CD8-positive, alpha-beta memory T cell (primary cell): ENCODE measurements around the gene NTM. TPM values are rescaled to one million over a fixed set of nuclear protein-coding genes. Genes with fewer than 3 reads are reported as not detected.

Source experiments
- CTCF ChIA-PET: fragments of 350-600 bp; sonication (Branson Sonifier 250); formaldehyde crosslinking; loops from one replicate; lab custom pipeline; 2021; ENCODE audit warnings: antibody characterized with exemption; lab: Charles Lee
- POLR2A ChIA-PET: fragments of 350-600 bp; sonication (Branson Sonifier 250); formaldehyde crosslinking; loops from one replicate; lab custom pipeline; 2021; ENCODE audit warnings: antibody characterized with exemption; lab: Charles Lee
- DNase-seq, 5 donors: peaks; one replicate each; pipeline versions ENCODE4 v3.0.0 to v3.0.0-alpha.2; 2020 to 2022; ENCODE audit warnings: mixed read lengths in 1 of 5
- H3K27ac ChIP-seq: one replicate; pipeline ENCODE4 v1.7.0; 2013; ENCODE audit warnings: low read depth, mild to moderate bottlenecking, low read length, moderate library complexity
- H3K27me3 ChIP-seq: 2 replicates; pipeline ENCODE4 v1.7.0; 2013; ENCODE audit warnings: low read length, mild to moderate bottlenecking; ENCODE audit not compliant: insufficient read depth, poor library complexity, severe bottlenecking
- H3K36me3 ChIP-seq: 2 replicates; pipeline ENCODE4 v1.7.0; 2013; ENCODE audit warnings: mild to moderate bottlenecking, low read length, moderate library complexity; ENCODE audit not compliant: insufficient read depth
- H3K4me1 ChIP-seq: 2 replicates; pipeline ENCODE4 v1.7.0; 2013; ENCODE audit warnings: mild to moderate bottlenecking, low read length, moderate library complexity; ENCODE audit not compliant: insufficient read depth
- H3K4me3 ChIP-seq: 2 replicates; pipeline ENCODE4 v1.7.0; 2013; ENCODE audit warnings: mild to moderate bottlenecking, low read length
- H3K9me3 ChIP-seq: 2 replicates; pipeline ENCODE4 v1.7.0; 2013; ENCODE audit warnings: mild to moderate bottlenecking, low read length
- H3K27ac Mint-ChIP-seq, 8 donors: one replicate each; pipeline ENCODE4 v1.8.0; 2020 to 2021; ENCODE audit warnings: mixed read lengths in 8 of 8, mild to moderate bottlenecking in 6 of 8, inconsistent platforms in 3 of 8, moderate library complexity in 3 of 8
- H3K27me3 Mint-ChIP-seq, 2 donors: one replicate each; pipeline ENCODE4 v1.8.0; 2020 to 2021; ENCODE audit warnings: mixed read lengths in 2 of 2, mild to moderate bottlenecking in 1 of 2, moderate library complexity in 1 of 2
- H3K36me3 Mint-ChIP-seq, 3 donors: one replicate each; pipeline ENCODE4 v1.8.0; 2020 to 2021; ENCODE audit warnings: mixed read lengths in 3 of 3, inconsistent platforms in 1 of 3, mild to moderate bottlenecking in 1 of 3
- H3K4me1 Mint-ChIP-seq, 3 donors: one replicate each; pipeline ENCODE4 v1.8.0; 2020 to 2021; ENCODE audit warnings: mixed read lengths in 3 of 3, inconsistent platforms in 1 of 3, mild to moderate bottlenecking in 1 of 3
- H3K4me3 Mint-ChIP-seq, 7 donors: one replicate each; pipeline ENCODE4 v1.8.0; 2020 to 2021; ENCODE audit warnings: mixed read lengths in 7 of 7, mild to moderate bottlenecking in 6 of 7, moderate library complexity in 4 of 7, inconsistent platforms in 2 of 7
- H3K9me3 Mint-ChIP-seq, 5 donors: one replicate each; pipeline ENCODE4 v1.8.0; 2020 to 2022; ENCODE audit warnings: mixed read lengths in 5 of 5, mild to moderate bottlenecking in 3 of 5, moderate library complexity in 2 of 5, inconsistent platforms in 1 of 5
- polyA plus RNA-seq: library from polyadenylated mRNA; unstranded; fragments of 300-500 nt; fragmentation: Illumina TruSeq; gene quantifications from one replicate; pipeline ENCODE4 v1.2.3, GENCODE V29; 2021
- total RNA-seq, 2 experiments: library from RNA; stranded (reverse); gene quantifications; one replicate each; pipeline ENCODE4 v1.2.3, GENCODE V29; 2021

The NTM gene
- total and polyA plus RNA-seq, 3 experiments from 2014 or later = not detected

DNA sequence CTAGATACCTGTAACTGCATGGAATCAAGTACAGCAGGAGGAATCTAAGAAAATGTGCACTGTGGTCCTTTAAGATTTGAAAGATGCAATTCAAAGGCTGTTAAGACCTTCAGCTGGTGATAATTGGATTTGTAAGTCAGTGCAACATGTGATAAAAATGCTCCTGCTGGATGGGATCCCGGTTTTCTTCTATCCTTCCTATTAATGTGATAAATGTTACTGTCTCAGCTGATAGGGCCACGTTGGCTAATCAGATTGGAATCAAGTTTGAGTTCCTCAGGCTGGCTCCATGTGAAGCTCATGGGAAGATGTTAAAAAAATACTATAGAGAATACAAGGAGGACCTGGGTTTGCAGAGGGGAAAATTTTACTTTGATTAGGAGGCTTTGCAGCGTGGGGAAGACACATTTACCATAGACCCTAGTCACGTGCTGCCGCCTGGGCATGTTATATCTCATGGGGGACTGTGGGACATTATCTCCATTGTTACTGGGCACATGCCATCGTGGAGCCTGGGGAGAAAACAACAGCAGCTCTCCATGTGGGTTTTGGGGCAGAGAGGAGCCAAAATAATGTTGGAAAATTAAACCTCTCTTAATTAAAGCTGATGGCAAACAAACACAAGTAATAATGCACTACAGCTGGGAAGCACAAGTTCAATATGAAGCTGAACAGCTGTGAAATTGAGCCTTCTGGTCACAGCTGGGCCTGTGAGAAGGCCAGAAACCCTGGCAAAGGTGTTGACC, 652.5 kb downstream of the NTM start:
- Mint-ChIP-seq H3K4me3 (no peak overlapping the region), H3K27ac (no peak overlapping the region), H3K4me1 (no peaks in the 10 kb centered on the region), H3K9me3 (peaks cover 4 to 23% (median 13%) of the 10 kb centered on the region in 5 donors), H3K27me3 (peaks cover 0 to 1% of the 10 kb centered on the region in 2 donors), H3K36me3 (no peaks in the 10 kb centered on the region)
- no peak overlapping the region for H3K4me3 ChIP-seq
- no peaks in the 10 kb centered on the region for H3K27me3 ChIP-seq
- POLR2A ChIA-PET = no interaction called here
- CTCF ChIA-PET = no interaction called here
- H3K36me3 ChIP-seq = no peaks in the 10 kb centered on the region
- no peaks in the 10 kb centered on the region for H3K4me1 ChIP-seq
- no peak overlapping the region for H3K27ac ChIP-seq
- H3K9me3 ChIP-seq = no peaks in the 10 kb centered on the region
- no peak for DNase-seq

DNA sequence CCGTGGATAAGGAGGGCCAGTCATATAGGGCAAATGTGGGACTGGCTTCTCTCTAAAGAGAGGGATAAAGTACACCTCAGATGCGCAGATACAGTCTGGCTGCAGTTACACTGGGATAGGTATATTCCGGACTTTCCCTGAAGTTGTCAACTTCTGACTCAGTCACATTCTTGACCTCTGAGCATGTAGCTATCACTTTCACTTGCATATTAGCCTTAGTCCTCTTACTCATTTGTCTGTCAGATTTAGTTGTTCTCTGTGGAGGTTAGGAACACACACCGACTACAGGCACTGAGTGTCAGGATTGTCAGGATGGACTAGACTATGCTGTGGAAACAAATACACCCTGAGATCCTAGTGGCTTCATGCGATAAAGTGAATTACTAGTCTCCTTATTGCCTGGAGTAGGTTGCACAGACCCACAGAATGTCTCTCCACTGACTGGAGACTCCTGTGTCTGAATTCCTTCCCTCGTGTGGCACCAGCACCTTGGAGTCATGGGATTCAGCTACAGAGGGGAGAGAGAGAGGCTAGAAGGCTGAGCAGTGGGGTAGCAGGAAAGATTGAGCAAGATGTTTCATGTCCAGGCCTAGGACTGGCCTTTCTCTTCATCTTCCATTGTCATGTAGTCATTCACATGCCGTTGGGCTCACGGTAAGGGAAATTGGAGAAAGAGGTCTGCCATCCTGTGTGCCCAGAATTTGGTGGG, 654.3 kb downstream of the NTM start:
- H3K4me3 ChIP-seq = no peak overlapping the region
- H3K27ac ChIP-seq = no peak overlapping the region
- no peak for DNase-seq
- no peaks in the 10 kb centered on the region for H3K36me3 Mint-ChIP-seq
- no peak overlapping the region for H3K4me3 Mint-ChIP-seq
- no peaks in the 10 kb centered on the region for H3K27me3 ChIP-seq
- ChIA-PET CTCF (no interaction called here), POLR2A (no interaction called here)
- no peaks in the 10 kb centered on the region for H3K4me1 Mint-ChIP-seq
- no peaks in the 10 kb centered on the region for H3K9me3 ChIP-seq
- H3K27me3 Mint-ChIP-seq = peaks cover 0 to 1% of the 10 kb centered on the region in 2 donors
- H3K27ac Mint-ChIP-seq = no peak overlapping the region
- H3K9me3 Mint-ChIP-seq = peaks cover 4 to 25% (median 11%) of the 10 kb centered on the region in 5 donors
- H3K36me3 ChIP-seq = no peaks in the 10 kb centered on the region
- H3K4me1 ChIP-seq = no peaks in the 10 kb centered on the region

DNA sequence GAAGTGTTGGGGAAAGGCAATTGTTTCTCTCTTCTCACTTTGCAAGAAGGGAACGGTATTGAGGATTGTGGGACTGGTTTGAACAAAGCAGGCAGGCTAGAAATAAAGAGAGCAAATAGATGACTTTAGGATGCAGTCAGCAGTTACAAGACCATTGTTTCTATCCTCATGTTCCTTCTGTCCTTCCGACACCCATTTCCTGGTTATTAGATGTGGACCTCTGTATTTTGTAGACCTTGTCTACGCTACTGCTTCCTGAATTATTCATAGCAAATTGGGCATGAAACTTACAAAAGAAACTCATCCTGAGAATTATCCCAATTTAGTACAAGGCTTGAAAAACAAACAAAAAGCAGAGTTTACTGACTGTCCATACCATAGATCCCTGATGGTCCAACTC, 656.3 kb downstream of the NTM start:
- Histone ChIP-seq H3K27ac (no peak overlapping the region), H3K36me3 (no peaks in the 10 kb centered on the region), H3K27me3 (no peaks in the 10 kb centered on the region), H3K9me3 (no peaks in the 10 kb centered on the region), H3K4me1 (no peaks in the 10 kb centered on the region), H3K4me3 (no peak overlapping the region)
- H3K27me3 Mint-ChIP-seq = peaks cover 0 to 1% of the 10 kb centered on the region in 2 donors
- H3K4me1 Mint-ChIP-seq = no peaks in the 10 kb centered on the region
- no peak for DNase-seq
- ChIA-PET POLR2A (no interaction called here), CTCF (no interaction called here)
- H3K4me3 Mint-ChIP-seq = no peak overlapping the region
- H3K27ac Mint-ChIP-seq = no peak overlapping the region
- H3K36me3 Mint-ChIP-seq = no peaks in the 10 kb centered on the region
- H3K9me3 Mint-ChIP-seq = peaks cover 4 to 13% (median 6%) of the 10 kb centered on the region in 5 donors

DNA sequence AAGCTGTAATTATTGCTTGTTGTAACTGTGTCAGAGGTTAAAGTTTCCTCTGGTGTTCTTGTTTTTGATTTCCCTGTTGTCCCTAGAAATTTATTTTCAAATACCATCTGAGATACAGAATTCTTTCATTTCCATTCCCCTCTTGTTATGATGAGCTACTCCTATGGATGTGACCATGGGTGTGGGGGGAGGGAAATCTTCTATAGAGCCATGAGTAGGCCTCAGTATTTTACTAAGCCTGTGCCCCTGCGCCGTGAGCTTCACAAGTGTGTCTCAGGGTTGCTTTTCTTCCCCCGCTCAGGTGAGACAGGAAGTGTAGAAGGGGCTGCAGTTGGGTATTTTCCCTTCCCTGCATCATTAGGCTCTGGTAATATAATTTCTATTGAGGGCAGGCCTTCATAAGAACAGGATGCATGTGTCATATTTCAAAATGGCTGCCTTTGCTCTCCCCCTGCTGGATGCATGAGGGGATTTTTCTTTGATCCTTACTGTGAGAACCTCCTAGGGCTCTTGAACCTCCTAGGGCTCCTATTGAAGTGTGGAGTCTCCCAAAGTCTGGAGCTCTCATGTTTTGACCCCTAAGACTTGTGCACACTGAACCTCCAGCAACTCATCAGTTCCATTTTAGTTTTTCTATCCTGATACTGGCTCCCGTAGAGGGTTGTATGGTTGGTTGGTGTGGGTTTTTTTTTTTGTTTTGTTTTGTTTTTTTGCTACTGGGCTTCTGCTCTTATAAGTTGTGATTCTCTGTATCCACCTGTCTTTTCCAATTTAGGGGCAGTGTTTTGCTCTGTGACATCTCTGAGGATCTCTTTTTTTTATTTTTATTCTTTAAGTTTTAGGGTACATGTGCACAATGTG, 658.2 kb downstream of the NTM start:
- H3K4me1 Mint-ChIP-seq = no peaks in the 10 kb centered on the region
- no peak for DNase-seq
- no peak overlapping the region for H3K27ac Mint-ChIP-seq
- CTCF ChIA-PET = no interaction called here
- no peak overlapping the region for H3K27ac ChIP-seq
- H3K9me3 ChIP-seq = no peaks in the 10 kb centered on the region
- H3K4me3 Mint-ChIP-seq = no peak overlapping the region
- no peak overlapping the region for H3K4me3 ChIP-seq
- no peaks in the 10 kb centered on the region for H3K36me3 ChIP-seq
- peaks cover 0 to 12% (median 4%) of the 10 kb centered on the region in 5 donors for H3K9me3 Mint-ChIP-seq
- H3K4me1 ChIP-seq = no peaks in the 10 kb centered on the region
- H3K36me3 Mint-ChIP-seq = no peaks in the 10 kb centered on the region
- POLR2A ChIA-PET = no interaction called here
- no peaks in the 10 kb centered on the region for H3K27me3 ChIP-seq
- H3K27me3 Mint-ChIP-seq = peaks cover 0 to 2% of the 10 kb centered on the region in 2 donors

DNA sequence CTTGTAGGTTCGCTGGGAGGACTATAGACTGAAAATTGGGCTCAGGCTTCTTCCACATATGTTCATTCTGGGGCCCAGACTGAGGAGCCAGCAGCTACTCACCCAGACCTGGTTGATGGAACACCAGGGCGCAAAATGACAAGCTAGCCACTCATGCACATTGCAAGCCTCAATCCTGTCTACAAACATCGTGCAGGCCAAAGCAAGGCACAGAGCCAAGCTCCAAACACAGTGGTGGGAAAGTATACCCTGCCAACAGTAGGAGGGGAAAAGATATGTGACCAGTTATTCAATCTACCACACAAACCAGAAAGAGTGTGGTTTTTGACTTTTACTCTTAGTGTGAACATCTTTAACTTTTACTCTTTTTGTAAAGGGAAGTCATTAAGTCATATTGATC, 660.5 kb downstream of the NTM start:
- Histone ChIP-seq H3K4me1 (no peaks in the 10 kb centered on the region), H3K9me3 (no peaks in the 10 kb centered on the region), H3K4me3 (no peak overlapping the region), H3K27me3 (no peaks in the 10 kb centered on the region), H3K36me3 (no peaks in the 10 kb centered on the region), H3K27ac (no peak overlapping the region)
- DNase-seq = no peak
- H3K4me1 Mint-ChIP-seq = no peaks in the 10 kb centered on the region
- H3K27me3 Mint-ChIP-seq = peaks cover 0 to 2% of the 10 kb centered on the region in 2 donors
- H3K27ac Mint-ChIP-seq = no peak overlapping the region
- peaks cover 0 to 8% (median 4%) of the 10 kb centered on the region in 5 donors for H3K9me3 Mint-ChIP-seq
- ChIA-PET POLR2A (no interaction called here), CTCF (no interaction called here)
- no peak overlapping the region for H3K4me3 Mint-ChIP-seq
- H3K36me3 Mint-ChIP-seq = no peaks in the 10 kb centered on the region

DNA sequence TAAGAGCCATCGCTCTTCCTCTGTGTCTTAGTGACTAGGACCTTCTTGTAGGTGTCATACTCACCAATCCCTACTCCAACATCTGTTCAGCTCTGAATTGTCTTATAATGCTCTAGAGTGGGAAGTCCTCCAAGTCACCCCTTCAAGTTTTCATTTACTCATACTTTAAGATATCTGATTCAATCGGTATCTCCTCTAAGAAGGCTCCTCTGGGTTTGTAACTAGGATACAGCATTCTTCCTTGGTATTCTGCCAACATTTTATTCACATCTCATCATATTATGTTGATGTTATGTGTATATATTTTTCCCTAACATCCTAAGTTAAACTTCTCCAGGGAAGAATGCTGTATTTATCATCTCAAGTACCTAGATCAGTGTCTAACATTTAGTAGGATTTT, 662.1 kb downstream of the NTM start:
- peaks cover 0 to 2% of the 10 kb centered on the region in 2 donors for H3K27me3 Mint-ChIP-seq
- Histone ChIP-seq H3K4me1 (no peaks in the 10 kb centered on the region), H3K27ac (no peak overlapping the region), H3K9me3 (no peaks in the 10 kb centered on the region), H3K36me3 (no peaks in the 10 kb centered on the region), H3K27me3 (no peaks in the 10 kb centered on the region), H3K4me3 (no peak overlapping the region)
- H3K27ac Mint-ChIP-seq = no peak overlapping the region
- DNase-seq = no peak
- H3K36me3 Mint-ChIP-seq = no peaks in the 10 kb centered on the region
- no peaks in the 10 kb centered on the region for H3K4me1 Mint-ChIP-seq
- H3K4me3 Mint-ChIP-seq = no peak overlapping the region
- ChIA-PET POLR2A (no interaction called here), CTCF (no interaction called here)
- peaks cover 0 to 7% (median 2%) of the 10 kb centered on the region in 5 donors for H3K9me3 Mint-ChIP-seq

DNA sequence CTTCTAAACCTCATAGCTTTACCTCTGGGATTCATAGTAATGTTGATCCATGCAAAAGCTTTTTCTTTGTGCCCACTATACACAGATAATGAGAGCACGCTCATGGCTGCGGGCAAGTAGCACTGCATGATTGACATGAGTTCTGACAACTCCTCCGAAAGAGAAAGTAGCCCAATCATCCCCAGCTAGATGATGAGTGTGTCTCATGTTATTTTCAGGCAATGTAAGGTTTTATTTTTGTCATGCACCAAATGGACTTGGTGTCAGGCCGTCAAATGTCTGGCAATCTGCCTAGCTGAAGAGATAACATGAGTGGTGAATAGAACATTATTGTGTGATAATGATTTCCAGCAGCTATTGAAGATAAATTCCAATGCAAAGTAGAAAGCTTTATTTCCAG, 662.6 kb downstream of the NTM start:
- Mint-ChIP-seq H3K27ac (no peak overlapping the region), H3K9me3 (peaks cover 0 to 4% (median 2%) of the 10 kb centered on the region in 5 donors), H3K4me3 (no peak overlapping the region), H3K27me3 (peaks cover 0 to 2% of the 10 kb centered on the region in 2 donors), H3K4me1 (no peaks in the 10 kb centered on the region), H3K36me3 (no peaks in the 10 kb centered on the region)
- Histone ChIP-seq H3K36me3 (no peaks in the 10 kb centered on the region), H3K9me3 (no peaks in the 10 kb centered on the region), H3K4me3 (no peak overlapping the region), H3K4me1 (no peaks in the 10 kb centered on the region), H3K27me3 (no peaks in the 10 kb centered on the region), H3K27ac (no peak overlapping the region)
- DNase-seq = no peak
- POLR2A ChIA-PET = no interaction called here
- CTCF ChIA-PET = no interaction called here

DNA sequence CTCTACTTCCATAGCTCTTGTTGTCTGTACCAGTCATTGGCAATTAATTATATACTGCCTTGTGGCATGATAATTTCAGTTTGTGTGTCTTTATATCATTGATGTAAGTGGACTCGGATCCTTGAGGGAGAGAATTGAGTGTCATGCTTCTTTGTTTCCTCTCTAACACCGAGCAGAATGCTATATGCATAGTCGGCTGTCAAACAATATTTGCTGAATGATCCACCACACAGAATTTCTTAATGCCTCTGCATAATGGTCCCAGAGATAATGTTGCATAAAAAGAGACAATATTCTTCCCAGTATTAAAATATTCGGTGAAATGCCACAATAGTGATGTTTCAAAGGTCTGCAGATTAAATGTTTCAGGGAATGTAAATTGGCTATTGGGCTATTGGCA, 664.8 kb downstream of the NTM start:
- no peak overlapping the region for H3K27ac ChIP-seq
- no peaks in the 10 kb centered on the region for H3K9me3 ChIP-seq
- no peaks in the 10 kb centered on the region for H3K36me3 Mint-ChIP-seq
- H3K4me1 Mint-ChIP-seq = no peaks in the 10 kb centered on the region
- no peak overlapping the region for H3K4me3 ChIP-seq
- H3K36me3 ChIP-seq = no peaks in the 10 kb centered on the region
- peaks cover 0 to 4% (median 4%) of the 10 kb centered on the region in 5 donors for H3K9me3 Mint-ChIP-seq
- POLR2A ChIA-PET = no interaction called here
- H3K27ac Mint-ChIP-seq = no peak overlapping the region
- CTCF ChIA-PET = no interaction called here
- DNase-seq = no peak
- H3K27me3 Mint-ChIP-seq = peaks cover 0 to 2% of the 10 kb centered on the region in 2 donors
- no peaks in the 10 kb centered on the region for H3K4me1 ChIP-seq
- H3K27me3 ChIP-seq = no peaks in the 10 kb centered on the region
- no peak overlapping the region for H3K4me3 Mint-ChIP-seq
